HCT116 (cell line): ENCODE data around the gene TRNP1. TPM values are rescaled to one million over a fixed set of nuclear protein-coding genes. Genes with fewer than 3 reads are reported as not detected.

Source experiments
- ATAC-seq: fragments of 200-7000 bp; cut with Tn5 transposase; 2 replicates; pipeline ENCODE4 v1.9.1; 2020; ENCODE audit warnings: mild to moderate bottlenecking, moderate library complexity
- BruUV-seq: library from RNA; stranded (reverse); fragments of 400-500 nt; replicated peaks from 2 replicates; lab custom pipeline; 2021; lab: Mats Ljungman, UMichigan
- CTCF ChIA-PET: fragments of 300-600 bp; sonication (Branson Sonifier 250); formaldehyde crosslinking; loops from one replicate; lab custom pipeline; 2021; ENCODE audit warnings: antibody characterized with exemption; lab: Charles Lee
- POLR2A ChIA-PET: fragments of 300-600, 350-600 bp; sonication (Branson Sonifier 250); formaldehyde crosslinking; loops from one replicate; lab custom pipeline; 2021; ENCODE audit warnings: antibody characterized with exemption; lab: Charles Lee
- RAD21 ChIA-PET, 2 experiments: fragments of 300-600 bp; sonication (Branson Sonifier 250); formaldehyde crosslinking; loops; one replicate each; lab custom pipeline; 2023; ENCODE audit warnings: low total read pairs in 2 of 2; ENCODE audit not compliant: uncharacterized antibody in 2 of 2, unreplicated experiment in 2 of 2, low non-redundant PET in 1 of 2; lab: Charles Lee
- DNase-seq: peaks from one replicate; pipeline ENCODE4 v3.0.0-alpha.2; 2010; ENCODE audit warnings: low read depth, low spot score
- H2AFZ ChIP-seq: fragments of 200-600 bp; shearing (Covaris generic), sonication (generic); 2 replicates; pipeline ENCODE4 v1.6.1; 2017; ENCODE audit warnings: low read depth, mixed run types, mixed read lengths, antibody characterized with exemption, low read length; ENCODE audit not compliant: poor library complexity, severe bottlenecking
- H3K27ac ChIP-seq: 2 replicates; pipeline ENCODE4 v1.5.1; 2012; ENCODE audit warnings: low read depth, low read length
- H3K27me3 ChIP-seq: fragments of 200-600 bp; sonication (generic); 2 replicates; pipeline ENCODE4 v1.6.1; 2016; ENCODE audit warnings: mixed run types, low read length, mixed read lengths; ENCODE audit not compliant: insufficient read depth
- H3K36me3 ChIP-seq, 2 experiments: fragments of 200-500 bp in 1 of 2; fragments of 200-600 bp in 1 of 2; sonication (Bioruptor generic) in 1 of 2; sonication (generic) in 1 of 2; 2 replicates each; pipeline versions ENCODE4 v1.5.1 to v1.6.1; 2014 to 2016; ENCODE audit warnings: low read length in 2 of 2, inconsistent platforms in 1 of 2, mixed read lengths in 1 of 2, mixed run types in 1 of 2; ENCODE audit not compliant: insufficient read depth in 2 of 2, control insufficient read depth in 1 of 2
- H3K4me1 ChIP-seq, 2 experiments: fragments of 200-600 bp in 1 of 2; sonication (generic) in 1 of 2; 2 replicates each; pipeline versions ENCODE4 v1.5.1 to v1.6.1; 2012 to 2017; ENCODE audit warnings: low read length in 2 of 2, inconsistent platforms in 1 of 2, mild to moderate bottlenecking in 1 of 2, mixed read lengths in 1 of 2, mixed run types in 1 of 2, moderate library complexity in 1 of 2; ENCODE audit not compliant: insufficient read depth in 2 of 2, control insufficient read depth in 1 of 2
- H3K4me2 ChIP-seq: fragments of 200-600 bp; sonication (generic); 2 replicates; pipeline ENCODE4 v1.6.1; 2017; ENCODE audit warnings: mixed run types, low read length, mixed read lengths
- H3K4me3 ChIP-seq, 2 experiments: fragments of 200-600 bp in 1 of 2; sonication (generic) in 1 of 2; replicated peaks in 1 of 2; 2 replicates each; pipeline ENCODE4 v1.5.1; 2011 to 2016; ENCODE audit warnings: low read length in 2 of 2, control low read depth in 1 of 2, low read depth in 1 of 2, mild to moderate bottlenecking in 1 of 2, mixed read lengths in 1 of 2, mixed run types in 1 of 2
- H3K79me2 ChIP-seq: fragments of 200-600 bp; sonication (generic); 2 replicates; pipeline ENCODE4 v1.6.1; 2017; ENCODE audit warnings: mild to moderate bottlenecking, mixed run types, low read length, moderate library complexity, mixed read lengths; ENCODE audit not compliant: insufficient read depth
- H3K9ac ChIP-seq: fragments of 200-600 bp; sonication (generic); 2 replicates; pipeline ENCODE4 v1.6.1; 2016; ENCODE audit warnings: low read length, mixed read lengths
- H3K9me2 ChIP-seq: fragments of 200-600 bp; sonication (generic), shearing (Covaris generic); 2 replicates; pipeline ENCODE4 v1.6.1; 2017; ENCODE audit warnings: mixed run types, mild to moderate bottlenecking, moderate library complexity; ENCODE audit not compliant: insufficient read depth
- H3K9me3 ChIP-seq, 2 experiments: fragments of 200-500 bp in 1 of 2; fragments of 200-600 bp in 1 of 2; sonication (Bioruptor generic) in 1 of 2; sonication (generic) in 1 of 2; 2 replicates each; pipeline ENCODE4 v1.6.1; 2014 to 2017; ENCODE audit warnings: low read length in 2 of 2, mixed read lengths in 2 of 2, inconsistent platforms in 1 of 2, low read depth in 1 of 2, mild to moderate bottlenecking in 1 of 2, mixed run types in 1 of 2, moderate library complexity in 1 of 2; ENCODE audit not compliant: control insufficient read depth in 1 of 2, insufficient read depth in 1 of 2
- H4K20me1 ChIP-seq: fragments of 200-600 bp; sonication (generic), shearing (Covaris generic); 2 replicates; pipeline ENCODE4 v1.6.1; 2017; ENCODE audit warnings: mixed run types, mild to moderate bottlenecking, moderate library complexity; ENCODE audit not compliant: insufficient read depth
- CBX3 ChIP-seq: IDR thresholded peaks from 2 replicates; pipeline ENCODE4 v1.6.1; 2012; ENCODE audit warnings: low read depth
- CEBPB ChIP-seq: IDR thresholded peaks from 2 replicates; pipeline ENCODE4 v1.6.1; 2012; ENCODE audit warnings: low read depth
- EGR1 ChIP-seq: IDR thresholded peaks from 2 replicates; pipeline ENCODE4 v1.6.1; 2012; ENCODE audit warnings: low read depth
- ELF1 ChIP-seq: IDR thresholded peaks from 2 replicates; pipeline ENCODE4 v1.6.1; 2012; ENCODE audit warnings: low read depth, borderline replicate concordance
- FOSL1 ChIP-seq: IDR thresholded peaks from 2 replicates; pipeline ENCODE4 v1.6.1; 2012; ENCODE audit warnings: low read depth
- MAX ChIP-seq: IDR thresholded peaks from 2 replicates; pipeline ENCODE4 v1.6.1; 2012
- POLR2A ChIP-seq: IDR thresholded peaks from 2 replicates; pipeline ENCODE4 v1.7.0; 2011; ENCODE audit warnings: borderline replicate concordance; ENCODE audit not compliant: insufficient read depth, insufficient read length; ENCODE audit errors: extremely low read depth
- REST ChIP-seq: IDR thresholded peaks from 2 replicates; pipeline ENCODE4 v1.6.1; 2012; ENCODE audit warnings: low read depth
- SIN3A ChIP-seq: IDR thresholded peaks from 2 replicates; pipeline ENCODE4 v1.6.1; 2012; ENCODE audit warnings: low read depth
- ZNF274 ChIP-seq: fragments of 200-500 bp; sonication (Bioruptor generic); IDR thresholded peaks from 2 replicates; pipeline ENCODE4 v1.6.1; 2014; ENCODE audit warnings: mild to moderate bottlenecking, low read depth, low read length, inconsistent platforms
- intact Hi-C: fragments of 100-400 bp; cut with micrococcal nuclease; formaldehyde crosslinking; loops from 2 replicates; pipeline ENCODE4 v1.10.0; 2022
- total RNA-seq: library from RNA; stranded (reverse); gene quantifications from one replicate; pipeline ENCODE4 v1.2.1, GENCODE V29; 2021; ENCODE audit not compliant: unreplicated experiment

The TRNP1 gene
- total RNA-seq, 1 experiment from 2014 or later = 76.9 TPM

- no peak overlapping the region for H3K4me2 ChIP-seq
- ChIA-PET POLR2A (no interaction called here), RAD21 (no interaction called here), CTCF (no interaction called here)
- no peaks in the 10 kb centered on the region for H3K9me2 ChIP-seq
- no peaks in the 10 kb centered on the region for H3K27me3 ChIP-seq
- H3K36me3 ChIP-seq = no peaks in the 10 kb centered on the region
- H4K20me1 ChIP-seq = no peaks in the 10 kb centered on the region
- no peak overlapping the region for H3K9ac ChIP-seq
- H3K9me3 ChIP-seq = no peaks in the 10 kb centered on the region
- H3K27ac ChIP-seq = no peak overlapping the region
- TF ChIP-seq CEBPB (no peak), FOSL1 (no peak)
- H3K4me1 ChIP-seq = peaks cover 25 to 40% of the 10 kb centered on the region in 2 experiments
- no peak overlapping the region for H3K4me3 ChIP-seq
- intact Hi-C loops = no loop called here
- H3K79me2 ChIP-seq = no peaks in the 10 kb centered on the region; the same call in 1 of the 2 replicates
- no peak for ATAC-seq
- BruUV-seq = no TSS peak
- DNase-seq = no peak
- H2AFZ ChIP-seq = no peak overlapping the region
Measured at GRCh38 chr1:27015260-27015659, 21.8 kb downstream of the TRNP1 start.

- H3K79me2 ChIP-seq = no peaks in the 10 kb centered on the region; the same call in 1 of the 2 replicates
- H3K36me3 ChIP-seq = no peaks in the 10 kb centered on the region
- no peaks in the 10 kb centered on the region for H3K27me3 ChIP-seq
- ATAC-seq (no peak), DNase-seq (no peak)
- H3K27ac ChIP-seq = no peak overlapping the region
- BruUV-seq = no TSS peak
- H3K4me1 ChIP-seq = peaks cover 14 to 36% of the 10 kb centered on the region in 2 experiments
- H3K9ac ChIP-seq = no peak overlapping the region
- no peak for TF ChIP-seq ZNF274
- no peak overlapping the region for H3K4me3 ChIP-seq
- H3K9me3 ChIP-seq = no peaks in the 10 kb centered on the region
- H3K9me2 ChIP-seq = no peaks in the 10 kb centered on the region
- CTCF ChIA-PET = no interaction called here
- H3K4me2 ChIP-seq = no peak overlapping the region
- intact Hi-C loops = no loop called here
- POLR2A ChIA-PET = no interaction called here
- RAD21 ChIA-PET = no interaction called here
- H4K20me1 ChIP-seq = no peaks in the 10 kb centered on the region
- H2AFZ ChIP-seq = no peak overlapping the region
Measured at GRCh38 chr1:27016376-27016775, 22.9 kb downstream of the TRNP1 start.

GRCh38 chr1:27017207-27017606 is 23.7 kb downstream of the TRNP1 start:
- Histone ChIP-seq H3K4me2 (no peak overlapping the region), H3K27me3 (no peaks in the 10 kb centered on the region), H3K9me3 (no peaks in the 10 kb centered on the region), H3K4me3 (no peak overlapping the region), H4K20me1 (no peaks in the 10 kb centered on the region), H3K9ac (no peak overlapping the region), H3K9me2 (no peaks in the 10 kb centered on the region), H2AFZ (no peak overlapping the region), H3K36me3 (no peaks in the 10 kb centered on the region), H3K79me2 (no peaks in the 10 kb centered on the region), H3K4me1 (peaks cover 5 to 31% of the 10 kb centered on the region in 2 experiments), H3K27ac (no peak overlapping the region)
- ChIA-PET POLR2A (no interaction called here), RAD21 (interaction anchor here in 1 of 2 experiments (0.7 kb wide), 1 partner anchor 17 kb away, joined by 5 read pairs; no protein-coding TSS in a partner anchor), CTCF (interaction anchor here (0.7 kb wide), 1 partner anchor 26 kb away, joined by 3 read pairs; no protein-coding TSS in a partner anchor)
- intact Hi-C loops = no loop called here
- DNase-seq (no peak), ATAC-seq (no peak)
- BruUV-seq = no TSS peak
- no peak for TF ChIP-seq ELF1
- TF ChIP-seq ZNF274 = no peak
- no peak for TF ChIP-seq EGR1
- TF ChIP-seq CBX3 = no peak
- no peak for TF ChIP-seq REST
- no peak for TF ChIP-seq MAX
- TF ChIP-seq POLR2A = no peak
- TF ChIP-seq SIN3A = no peak
